Stomach smooth muscle (tissue), 2 donors: ENCODE results near the gene DESI1.
"Not testable (repeated sequence)": the region's sequence is repeated elsewhere in the genome, so short reads cannot be mapped to it uniquely, and the experiment has no call there.

Experiments used
- H3K27ac ChIP-seq: one replicate; pipeline ENCODE4 v1.7.0; 2013; ENCODE audit warnings: mild to moderate bottlenecking, low read length, inconsistent platforms
- H3K27me3 ChIP-seq, 2 donors: one replicate each; pipeline ENCODE4 v1.7.0; 2013; ENCODE audit warnings: low read length in 2 of 2; ENCODE audit not compliant: insufficient read depth in 2 of 2, control insufficient read depth in 1 of 2
- H3K36me3 ChIP-seq, 2 donors: one replicate each; pipeline ENCODE4 v1.7.0; 2013; ENCODE audit warnings: low read length in 2 of 2; ENCODE audit not compliant: control insufficient read depth in 2 of 2, insufficient read depth in 2 of 2
- H3K4me1 ChIP-seq: one replicate; pipeline ENCODE4 v1.7.0; 2013; ENCODE audit warnings: low read length; ENCODE audit not compliant: control insufficient read depth, insufficient read depth
- H3K4me3 ChIP-seq, 2 donors: one replicate each; pipeline ENCODE4 v1.7.0; 2013; ENCODE audit warnings: low read length in 2 of 2
- H3K9ac ChIP-seq, 2 donors: one replicate each; pipeline ENCODE4 v1.7.0; 2013; ENCODE audit warnings: low read length in 2 of 2, mild to moderate bottlenecking in 1 of 2
- H3K9me3 ChIP-seq, 2 donors: one replicate each; pipeline ENCODE4 v1.7.0; 2013; ENCODE audit warnings: low read length in 2 of 2; ENCODE audit not compliant: control insufficient read depth in 2 of 2
- donor health status: healthy.
- donor health status: Pancreatic carcinoma.

DESI1 gene

DNA sequence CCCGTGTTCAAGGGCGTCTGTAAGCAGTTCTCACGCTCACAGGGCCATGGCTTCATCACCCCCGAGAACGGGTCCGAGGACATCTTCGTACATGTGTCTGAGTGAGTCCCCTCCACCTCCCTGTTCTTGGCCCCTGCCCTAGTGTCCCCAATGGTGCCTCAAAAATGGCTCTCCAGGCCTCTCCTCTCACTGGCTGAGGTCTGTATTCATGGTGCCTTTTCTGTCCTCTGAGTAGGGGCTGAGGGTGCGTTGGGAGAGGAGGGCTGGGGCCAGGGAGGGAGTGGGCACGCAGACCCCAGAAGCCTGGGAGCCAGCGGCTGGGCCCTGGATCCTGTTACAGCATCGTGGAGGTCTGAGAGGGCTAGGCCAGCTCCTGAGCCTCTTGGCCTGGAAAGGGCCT, 47.2 kb downstream of the DESI1 start:
- Histone ChIP-seq H3K27ac (no peak overlapping the region), H3K9me3 (no peaks in the 10 kb centered on the region), H3K4me3 (no peak overlapping the region), H3K36me3 (peaks cover 8 to 12% of the 10 kb centered on the region in 2 donors), H3K27me3 (no peaks in the 10 kb centered on the region), H3K9ac (no peak overlapping the region), H3K4me1 (peaks cover 12% of the 10 kb centered on the region)

DNA sequence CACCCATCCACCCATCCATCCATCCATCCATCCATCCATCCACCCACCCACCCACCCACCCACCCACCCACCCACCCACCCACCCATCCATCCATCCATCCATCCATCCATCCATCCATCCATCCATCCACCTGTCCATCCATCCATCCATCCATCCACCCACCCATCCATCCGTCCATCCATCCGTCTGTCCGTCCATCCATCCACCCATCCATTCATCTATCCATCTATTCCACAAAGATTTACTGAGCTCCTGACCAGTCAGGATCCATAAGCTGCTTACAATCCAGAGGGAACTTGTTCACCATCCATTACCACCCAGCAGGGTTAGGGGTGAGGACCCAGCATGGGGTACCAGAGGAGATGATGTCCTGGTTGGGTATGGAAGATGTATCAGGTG, 48.5 kb downstream of the DESI1 start:
- H3K4me3 ChIP-seq, H3K9me3 ChIP-seq, H3K27ac ChIP-seq, H3K36me3 ChIP-seq, H3K9ac ChIP-seq, H3K27me3 ChIP-seq: not testable (repeated sequence)
- peaks cover 13% of the 10 kb centered on the region for H3K4me1 ChIP-seq

DNA sequence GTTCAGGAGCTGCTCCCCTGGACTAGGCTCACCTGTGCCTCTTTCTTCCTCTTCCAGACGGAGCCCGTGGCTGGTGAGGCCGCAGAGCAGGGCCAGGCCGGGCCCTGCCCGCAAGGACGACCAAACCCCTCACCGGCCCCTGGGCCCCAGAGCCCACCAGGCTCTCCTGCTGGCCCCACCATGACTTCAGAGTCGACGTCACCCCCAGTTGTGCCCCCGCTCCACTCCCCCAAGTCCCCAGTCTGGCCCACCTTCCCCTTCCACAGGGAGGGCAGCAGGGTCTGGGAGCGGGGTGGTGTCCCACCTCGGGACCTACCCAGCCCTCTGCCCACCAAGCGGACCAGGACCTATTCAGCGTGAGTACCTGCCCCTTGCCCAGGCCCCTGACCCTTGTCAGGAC, 49.1 kb downstream of the DESI1 start:
- Histone ChIP-seq H3K9ac (no peak overlapping the region), H3K4me1 (peaks cover 14% of the 10 kb centered on the region), H3K36me3 (peaks cover 0 to 3% of the 10 kb centered on the region in 2 donors), H3K27ac (no peak overlapping the region), H3K27me3 (no peaks in the 10 kb centered on the region), H3K4me3 (no peak overlapping the region), H3K9me3 (no peaks in the 10 kb centered on the region)

DNA sequence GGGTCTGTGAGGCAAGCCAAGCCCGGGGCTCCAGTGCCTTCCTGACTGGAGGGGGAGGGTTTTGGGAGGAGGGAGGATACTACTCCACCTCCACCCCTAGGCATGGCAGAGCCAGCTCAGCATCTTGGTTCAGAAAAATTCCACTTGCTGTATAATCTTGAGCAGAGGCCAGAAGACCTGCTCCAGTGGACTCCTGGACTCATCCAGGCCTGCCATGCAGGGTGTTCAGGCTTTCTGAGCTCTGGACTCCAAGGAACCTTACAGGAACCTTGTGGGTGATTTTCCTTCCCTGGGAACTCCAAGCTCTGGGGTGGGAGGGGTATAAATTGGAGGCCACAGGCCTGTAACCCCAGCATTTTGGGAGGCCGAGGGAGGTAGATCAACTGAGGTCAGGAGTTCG, 50.6 kb downstream of the DESI1 start:
- no peak overlapping the region for H3K9ac ChIP-seq
- H3K4me3 ChIP-seq, result no peak overlapping the region
- no peak overlapping the region for H3K27ac ChIP-seq
- H3K27me3 ChIP-seq, result no peaks in the 10 kb centered on the region
- no peaks in the 10 kb centered on the region for H3K36me3 ChIP-seq
- peaks cover 10% of the 10 kb centered on the region for H3K4me1 ChIP-seq
- H3K9me3 ChIP-seq, result no peaks in the 10 kb centered on the region

DNA sequence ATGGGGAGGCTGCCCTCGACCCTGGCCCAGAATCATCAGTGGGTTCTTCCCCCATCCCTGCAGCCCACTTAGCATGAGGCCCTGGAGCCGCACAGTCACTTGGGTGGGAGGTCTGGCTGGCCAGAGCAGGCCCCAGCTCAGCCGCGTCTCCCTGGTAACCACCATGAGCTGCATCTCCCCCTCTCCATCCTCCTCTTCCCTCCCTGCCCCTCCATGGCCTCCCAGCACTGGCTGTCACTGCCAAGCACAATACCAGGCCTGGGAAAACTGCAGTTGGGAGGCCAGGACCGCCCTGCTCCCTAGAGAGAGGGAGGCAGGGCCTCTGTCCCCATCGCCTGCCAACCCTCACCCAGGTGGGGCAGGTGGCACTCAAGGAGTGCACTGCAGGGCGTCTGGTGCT, 52.0 kb downstream of the DESI1 start:
- no peaks in the 10 kb centered on the region for H3K9me3 ChIP-seq
- H3K27me3 ChIP-seq, result no peaks in the 10 kb centered on the region
- no peak overlapping the region for H3K27ac ChIP-seq
- peaks cover 3% of the 10 kb centered on the region for H3K4me1 ChIP-seq
- no peak overlapping the region for H3K9ac ChIP-seq
- no peaks in the 10 kb centered on the region for H3K36me3 ChIP-seq
- H3K4me3 ChIP-seq, result no peak overlapping the region

DNA sequence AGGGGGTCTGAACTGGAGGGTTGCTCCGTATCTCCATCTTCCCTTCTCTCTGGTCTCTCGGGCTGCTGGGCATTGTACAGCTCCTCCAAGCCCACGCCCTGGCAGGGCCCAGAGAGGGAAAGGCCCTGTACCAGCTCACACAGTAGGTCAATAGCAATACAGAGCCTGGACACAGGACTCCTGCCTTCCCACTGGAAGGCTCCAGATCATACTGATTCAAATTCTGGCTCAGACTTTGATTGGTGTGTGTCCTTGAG, 53.4 kb downstream of the DESI1 start:
- peaks cover 12% of the 10 kb centered on the region for H3K4me1 ChIP-seq
- no peaks in the 10 kb centered on the region for H3K36me3 ChIP-seq
- H3K27me3 ChIP-seq, result no peaks in the 10 kb centered on the region
- H3K27ac ChIP-seq, result no peak overlapping the region
- H3K4me3 ChIP-seq, result no peak overlapping the region
- no peaks in the 10 kb centered on the region for H3K9me3 ChIP-seq
- H3K9ac ChIP-seq, result no peak overlapping the region

DNA sequence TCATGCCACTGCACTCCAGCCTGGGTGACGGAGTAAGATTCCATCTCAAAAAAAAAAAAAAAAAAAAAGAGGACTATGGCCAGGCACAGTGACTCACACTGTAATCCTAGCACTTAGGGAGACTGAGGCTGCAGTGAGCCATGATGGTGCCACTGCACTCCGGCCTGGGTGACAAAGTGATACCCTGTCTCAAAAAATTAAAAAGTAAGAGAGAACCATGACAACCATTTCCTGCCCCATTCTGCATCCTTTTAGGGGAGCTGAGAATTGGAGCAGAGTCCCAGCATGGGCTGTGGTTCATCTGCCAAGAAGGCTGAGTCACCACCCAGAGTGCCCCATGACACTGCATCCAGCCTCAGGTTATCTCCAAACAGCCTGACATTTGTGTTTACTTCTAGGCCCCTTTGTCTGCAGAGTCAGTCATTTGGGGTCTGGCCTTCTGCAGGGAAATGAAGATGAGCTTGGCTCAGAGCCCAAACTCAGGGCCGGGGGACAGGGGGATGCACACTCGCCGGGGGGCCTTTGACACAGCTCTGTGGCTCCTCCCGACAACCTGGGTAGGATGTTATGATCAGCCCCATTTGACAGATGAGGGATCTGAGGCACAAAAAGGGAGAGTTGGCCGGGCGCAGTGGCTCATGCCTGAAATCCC, 55.3 kb downstream of the DESI1 start:
- H3K4me1 ChIP-seq, result peaks cover 27% of the 10 kb centered on the region
- H3K36me3 ChIP-seq, result no peaks in the 10 kb centered on the region
- H3K4me3 ChIP-seq, result no peak overlapping the region
- H3K27me3 ChIP-seq, result no peaks in the 10 kb centered on the region
- no peak overlapping the region for H3K27ac ChIP-seq
- no peaks in the 10 kb centered on the region for H3K9me3 ChIP-seq
- no peak overlapping the region for H3K9ac ChIP-seq

DNA sequence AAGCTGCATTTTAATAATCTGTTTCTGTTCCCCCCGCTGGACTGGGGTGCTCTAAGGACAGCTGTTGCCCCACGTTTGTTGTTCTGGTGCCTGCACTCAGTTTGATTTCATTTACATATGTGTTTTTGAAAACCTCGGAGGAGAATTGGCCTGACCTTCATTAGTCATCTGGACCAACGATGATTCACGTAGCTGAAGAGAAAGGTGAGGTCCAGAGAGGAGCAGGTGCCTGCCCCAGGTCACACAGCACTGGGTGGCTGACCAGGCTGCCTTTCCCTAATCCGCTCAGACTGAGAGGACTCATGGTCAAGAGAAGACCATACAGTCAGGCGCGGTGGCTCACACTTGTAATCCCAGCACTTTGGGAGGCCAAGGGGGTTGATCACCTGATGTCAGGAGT, 56.3 kb downstream of the DESI1 start:
- Histone ChIP-seq H3K27me3 (no peaks in the 10 kb centered on the region), H3K4me3 (no peak overlapping the region), H3K4me1 (peaks cover 30% of the 10 kb centered on the region), H3K9ac (no peak overlapping the region), H3K27ac (no peak overlapping the region), H3K9me3 (no peaks in the 10 kb centered on the region), H3K36me3 (no peaks in the 10 kb centered on the region)

DNA sequence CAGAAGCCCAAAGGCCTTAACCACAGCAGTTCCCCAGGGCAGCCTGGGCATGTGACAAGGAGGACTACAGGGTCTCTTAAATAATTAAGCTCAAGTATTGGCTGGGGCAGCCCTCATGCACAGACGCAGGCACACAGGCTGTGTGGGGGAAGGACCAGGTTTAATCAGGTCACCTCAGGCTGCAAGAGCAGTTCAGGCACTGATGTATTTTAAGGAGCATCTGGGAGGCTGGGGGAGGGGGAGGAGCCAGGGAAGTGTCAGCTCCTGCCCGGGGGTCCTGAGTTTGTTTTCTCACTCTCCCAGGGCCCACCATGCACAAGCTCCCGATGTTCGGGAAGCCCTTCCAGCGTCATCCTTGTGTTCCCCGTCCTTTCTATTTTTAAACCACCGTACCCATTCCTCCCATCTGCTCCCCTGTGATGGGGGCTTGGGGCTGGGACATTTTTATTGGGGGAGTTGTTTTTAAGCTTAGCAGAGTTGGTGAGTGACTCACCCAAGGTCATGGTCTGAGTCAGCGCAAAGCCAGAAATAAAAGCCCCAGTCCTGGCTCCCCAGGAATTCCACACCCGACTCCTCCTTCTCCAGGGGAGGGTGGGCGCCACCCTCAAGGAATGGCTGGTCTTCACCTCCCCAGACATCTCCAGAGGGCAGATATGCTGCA, 57.7 kb downstream of the DESI1 start:
- H3K4me1 ChIP-seq, result peaks cover 30% of the 10 kb centered on the region
- no peak overlapping the region for H3K4me3 ChIP-seq
- H3K9me3 ChIP-seq, result no peaks in the 10 kb centered on the region
- peak overlapping the region; percentile 24 for H3K27ac ChIP-seq
- peak overlapping the region in 1 of 2 donors; percentile 9 for H3K9ac ChIP-seq
- H3K27me3 ChIP-seq, result no peaks in the 10 kb centered on the region
- H3K36me3 ChIP-seq, result no peaks in the 10 kb centered on the region

DNA sequence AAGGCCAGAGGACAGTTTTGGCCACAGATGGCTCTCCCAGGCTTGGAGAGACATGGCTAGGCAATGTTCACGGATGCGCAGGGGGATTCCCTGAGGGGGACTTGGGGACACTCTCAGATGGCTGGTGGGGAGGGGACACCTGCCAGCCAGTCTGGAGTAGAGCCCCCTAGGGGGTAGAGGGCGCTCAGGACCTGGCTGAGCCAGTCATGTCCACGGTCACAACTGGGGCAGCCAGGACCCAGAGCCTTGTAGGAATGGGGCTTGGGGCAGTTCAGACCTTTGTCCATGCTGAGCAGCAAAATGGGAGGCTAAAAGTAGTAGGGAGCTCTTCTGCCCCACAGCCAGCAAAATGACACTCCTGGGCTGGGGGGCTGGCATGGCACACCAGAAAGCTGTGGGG, 58.4 kb downstream of the DESI1 start:
- Histone ChIP-seq H3K4me3 (no peak overlapping the region), H3K9ac (no peak overlapping the region), H3K9me3 (no peaks in the 10 kb centered on the region), H3K36me3 (no peaks in the 10 kb centered on the region), H3K27me3 (no peaks in the 10 kb centered on the region), H3K4me1 (peaks cover 36% of the 10 kb centered on the region), H3K27ac (peak overlapping the region; percentile 24)

DNA sequence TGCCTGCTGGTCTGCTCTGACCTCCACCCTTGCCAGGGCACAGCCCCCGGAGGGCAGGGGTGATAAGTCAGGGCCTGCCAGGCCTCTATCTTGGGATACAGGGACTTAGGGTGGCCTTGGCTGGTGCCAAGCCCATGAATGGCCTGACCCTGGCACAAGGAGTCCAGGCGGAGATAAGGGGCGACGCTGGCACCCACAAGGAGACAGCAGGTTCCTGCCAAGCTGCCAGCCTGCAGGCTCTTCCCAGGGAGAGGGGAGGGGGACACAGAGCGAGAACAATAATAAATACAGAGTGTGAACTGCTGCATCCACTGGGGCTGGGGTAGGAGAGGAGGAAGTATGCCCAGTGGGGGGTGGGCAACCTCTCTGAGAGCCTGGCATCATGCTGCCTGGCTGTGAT, 59.1 kb downstream of the DESI1 start:
- H3K4me1 ChIP-seq, result peaks cover 38% of the 10 kb centered on the region
- peak overlapping the region; percentile 31 for H3K27ac ChIP-seq
- H3K9me3 ChIP-seq, result no peaks in the 10 kb centered on the region
- H3K36me3 ChIP-seq, result no peaks in the 10 kb centered on the region
- peak overlapping the region in 1 of 2 donors; percentile 33 for H3K9ac ChIP-seq
- peak overlapping the region in 1 of 2 donors; percentile 70 for H3K4me3 ChIP-seq
- H3K27me3 ChIP-seq, result no peaks in the 10 kb centered on the region
